Measurements from ENCODE around the gene ELOVL7.
"Not testable (repeated sequence)": the region's sequence is repeated elsewhere in the genome, so short reads cannot be mapped to it uniquely, and the experiment has no call there.

ELOVL7 gene

GRCh38 chr5:60715201-60715928, 128.7 kb downstream of the ELOVL7 start:
- DNase-seq (ENCODE audit: low spot score); FAIRE-seq: not testable (repeated sequence)

DNA sequence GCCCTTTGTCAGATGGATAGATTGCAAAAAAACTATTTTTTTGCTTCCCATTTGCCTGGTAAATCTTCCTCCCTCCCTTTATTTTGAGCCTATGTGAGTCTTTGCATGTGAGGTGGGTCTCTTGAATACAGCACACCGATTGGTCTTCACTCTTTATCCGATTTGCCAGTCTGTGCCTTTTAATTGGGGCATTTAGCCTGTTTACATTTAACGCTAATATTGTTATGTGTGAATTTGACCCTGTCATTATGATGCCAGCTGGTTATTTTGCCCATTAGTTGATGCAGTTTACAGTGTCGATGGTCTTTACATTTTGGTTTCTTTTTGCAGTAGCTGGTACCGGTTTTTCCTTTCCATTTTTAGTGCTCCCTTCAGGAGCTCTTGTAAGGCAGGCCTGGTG, 131.1 kb downstream of the ELOVL7 start:
- DNase-seq (ENCODE audit: low spot score) (no peak), FAIRE-seq (no peak)

DNA sequence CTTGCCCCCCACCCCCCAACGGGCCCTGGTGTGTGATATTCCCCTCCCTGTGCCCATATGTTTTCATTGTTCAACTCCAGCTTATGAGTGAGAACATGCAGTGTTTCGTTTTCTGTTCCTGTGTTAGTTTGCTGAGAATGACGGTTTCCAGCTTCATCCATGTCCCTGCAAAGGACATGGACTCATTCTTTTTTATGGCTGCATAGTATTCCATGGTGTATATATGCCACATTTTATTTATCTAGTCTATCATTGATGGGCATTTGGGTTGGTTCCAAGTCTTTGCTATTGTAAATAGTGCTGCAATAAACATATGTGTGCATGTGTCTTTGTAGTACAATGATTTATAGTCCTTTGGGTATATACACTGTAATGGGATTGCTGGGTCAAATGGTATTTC, 132.2 kb downstream of the ELOVL7 start:
- not testable (repeated sequence) for FAIRE-seq; DNase-seq (ENCODE audit: low spot score)

DNA sequence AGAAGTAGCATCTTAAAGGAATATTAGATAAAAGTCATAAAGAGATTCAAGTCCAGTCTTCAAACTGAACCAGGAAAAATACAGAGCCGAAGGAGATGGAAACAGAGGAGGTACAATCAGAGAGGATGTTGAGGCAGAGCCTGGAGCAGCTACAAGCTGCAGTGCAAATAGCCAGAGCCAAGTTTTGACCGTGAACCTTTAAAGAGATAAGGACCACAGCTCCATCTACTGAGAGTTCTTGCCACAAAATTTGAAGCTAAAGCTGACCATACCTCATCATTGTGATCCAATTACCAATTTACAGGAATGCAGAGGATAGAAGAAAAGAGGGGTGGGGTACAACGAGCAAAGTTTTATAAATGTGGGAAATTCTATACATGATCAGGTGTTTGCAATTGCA, 133.7 kb downstream of the ELOVL7 start:
- DNase-seq (ENCODE audit: low spot score) (no peak), FAIRE-seq (no peak)

DNA sequence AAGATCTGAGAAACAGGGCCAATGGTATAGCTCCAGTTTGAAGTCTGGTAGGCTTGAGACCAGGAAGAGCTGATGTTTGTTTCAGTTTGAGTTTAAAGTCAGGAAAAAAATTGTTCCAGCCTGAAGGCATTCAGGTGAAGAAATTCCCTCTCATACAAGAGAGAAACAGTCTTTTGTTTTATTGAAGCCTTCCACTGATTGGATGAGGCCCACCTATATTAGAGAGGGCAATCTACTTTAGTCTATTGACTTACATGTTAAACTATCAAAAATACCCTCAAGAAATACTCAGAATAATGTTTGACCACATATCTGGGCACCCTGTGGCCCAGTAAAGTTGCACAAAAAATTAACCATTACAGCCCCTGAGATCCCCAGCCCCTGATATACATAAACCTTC, 138.9 kb downstream of the ELOVL7 start:
- no peak for DNase-seq (ENCODE audit: low spot score)
- FAIRE-seq, result no peak

DNA sequence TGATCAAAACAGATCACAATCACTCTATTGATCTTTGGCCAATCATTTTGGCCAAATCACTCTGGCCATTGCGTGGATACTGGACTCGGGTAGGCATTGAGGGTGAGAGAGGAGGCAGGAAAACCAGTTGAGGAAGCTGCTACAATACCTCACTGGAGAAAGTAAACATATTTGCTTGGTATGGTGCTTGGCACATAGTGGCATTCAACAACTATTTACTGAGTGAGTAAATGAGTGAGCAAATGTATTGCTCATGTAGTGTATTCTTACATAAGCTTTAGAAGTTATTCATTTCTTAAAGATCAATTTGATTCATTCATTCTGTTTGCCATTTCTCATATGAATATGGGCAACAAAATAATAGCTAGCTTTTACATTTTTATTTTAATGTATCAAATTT, 140.1 kb downstream of the ELOVL7 start:
- FAIRE-seq, result no peak
- DNase-seq (ENCODE audit: low spot score), result no peak

All from urothelium cell line (cell line).